Measurements from ENCODE around the gene TMEM130. TPM values are rescaled to one million over a fixed set of nuclear protein-coding genes. Genes with fewer than 3 reads are reported as not detected.

The TMEM130 gene
- total RNA-seq, 1 experiment from 2014 or later, result 1.2 TPM

GRCh38 chr7:98841179-98841997 is 28.4 kb downstream of the TMEM130 start:
- DNase-seq (ENCODE audit: low spot score), result peak; percentile 39

GRCh38 chr7:98840722-98841121 is 29.1 kb downstream of the TMEM130 start:
- no peak for DNase-seq (ENCODE audit: low spot score)

GRCh38 chr7:98840096-98840495 is 29.7 kb downstream of the TMEM130 start:
- DNase-seq (ENCODE audit: low spot score), result no peak

GRCh38 chr7:98837630-98837972 is 32.2 kb downstream of the TMEM130 start:
- DNase-seq (ENCODE audit: low spot score), result no peak

GRCh38 chr7:98836811-98837629 is 32.8 kb downstream of the TMEM130 start:
- DNase-seq (ENCODE audit: low spot score), result peak; percentile 59

GRCh38 chr7:98834949-98835348 is 34.9 kb downstream of the TMEM130 start:
- DNase-seq (ENCODE audit: low spot score), result no peak

- no peak for DNase-seq (ENCODE audit: low spot score)
These were observed 36.8 kb downstream of the TMEM130 start for GRCh38 chr7:98833022-98833421.

GRCh38 chr7:98831641-98832221 is 38.1 kb downstream of the TMEM130 start:
- DNase-seq (ENCODE audit: low spot score), result no peak

- no peak for DNase-seq (ENCODE audit: low spot score)
These were observed 38.8 kb downstream of the TMEM130 start for GRCh38 chr7:98830972-98831548.

GRCh38 chr7:98828368-98828767 is 41.4 kb downstream of the TMEM130 start:
- no peak for DNase-seq (ENCODE audit: low spot score)

GRCh38 chr7:98827258-98827657 is 42.6 kb downstream of the TMEM130 start:
- DNase-seq (ENCODE audit: low spot score), result no peak

- DNase-seq (ENCODE audit: low spot score), result no peak
These were observed 43.0 kb downstream of the TMEM130 start for GRCh38 chr7:98826811-98827231.

- no peak for DNase-seq (ENCODE audit: low spot score)
These were observed 43.4 kb downstream of the TMEM130 start for GRCh38 chr7:98826387-98826786.

GRCh38 chr7:98823226-98823625 is 46.6 kb downstream of the TMEM130 start:
- no peak for DNase-seq (ENCODE audit: low spot score)

- no peak for DNase-seq (ENCODE audit: low spot score)
These were observed 48.5 kb downstream of the TMEM130 start for GRCh38 chr7:98821348-98821747.

- no peak for DNase-seq (ENCODE audit: low spot score)
These were observed 52.7 kb downstream of the TMEM130 start for GRCh38 chr7:98816967-98817710.

GRCh38 chr7:98816241-98816640 is 53.6 kb downstream of the TMEM130 start:
- no peak for DNase-seq (ENCODE audit: low spot score)

- DNase-seq (ENCODE audit: low spot score), result no peak
These were observed 54.5 kb downstream of the TMEM130 start for GRCh38 chr7:98815313-98815712.

- no peak for DNase-seq (ENCODE audit: low spot score)
These were observed 58.5 kb downstream of the TMEM130 start for GRCh38 chr7:98811299-98811698.

GRCh38 chr7:98810153-98810802 is 59.5 kb downstream of the TMEM130 start:
- peak; percentile 59 for DNase-seq (ENCODE audit: low spot score)
